K562 (cell line): ENCODE data around the gene CCT5. TPM values are rescaled to one million over a fixed set of nuclear protein-coding genes. Genes with fewer than 3 reads are reported as not detected.

ENCODE experiments used
- CEBPG ChIP-seq, 3 experiments: fragments of 200-800 bp in 1 of 3; sonication (Bioruptor generic) in 1 of 3; sonication (generic) in 1 of 3; formaldehyde crosslinking in 1 of 3; IDR thresholded peaks in 2 of 3; conservative IDR thresholded peaks in 1 of 3; 2 replicates each; pipeline versions ENCODE4 v1.6.1 to v1.8.0; 2016 to 2022; ENCODE audit warnings: missing compliant biosample characterization in 2 of 3, missing genetic modification characterization in 2 of 3, mild to moderate bottlenecking in 1 of 3, missing genetic modification reagents in 1 of 3
- CREBBP ChIP-seq: IDR thresholded peaks from one replicate; pipeline ENCODE4 v1.6.1; 2012; ENCODE audit warnings: low read depth, mild to moderate bottlenecking, control low read depth, inconsistent platforms, low read length
- EP300 ChIP-seq: IDR thresholded peaks from 2 replicates; pipeline ENCODE4 v1.6.1; 2012; ENCODE audit warnings: low read length, improper control_type of control experiment
- NR2C1 ChIP-seq, 2 experiments: fragments of 450-650 bp; IDR thresholded peaks; 2 replicates each; pipeline ENCODE4 v1.6.1; 2017; ENCODE audit warnings: mild to moderate bottlenecking in 2 of 2, antibody characterized with exemption in 1 of 2, inconsistent platforms in 1 of 2, missing compliant biosample characterization in 1 of 2, missing genetic modification characterization in 1 of 2
- U2AF1 ChIP-seq: fragments of 200-400 bp; formaldehyde crosslinking; optimal IDR thresholded peaks from 2 replicates; pipeline ENCODE3; 2017; ENCODE audit warnings: mild to moderate bottlenecking, low read depth, low read length, moderate library complexity
- XRCC5 ChIP-seq: fragments of 200-400 bp; formaldehyde crosslinking; IDR thresholded peaks from 2 replicates; pipeline ENCODE4 v1.6.1; 2017; ENCODE audit warnings: low read depth, mild to moderate bottlenecking, low read length
- ZBTB7A ChIP-seq: IDR thresholded peaks from 2 replicates; pipeline ENCODE4 v1.6.1; 2011; ENCODE audit warnings: low read depth, mild to moderate bottlenecking, low read length, moderate library complexity, borderline replicate concordance; ENCODE audit not compliant: control insufficient read depth
- polyA plus RNA-seq, 8 experiments: library from polyadenylated mRNA; depleted of rRNA in 4 of 8; stranded (reverse) in 5 of 8; unstranded in 3 of 8; fragments of >200 nt; fragmentation: Nextera tagmentation in 2 of 8; fragmentation: Illumina TruSeq in 1 of 8; extraction: Ambion mirVana in 2 of 8; extraction: Trizol in 1 of 8; gene quantifications; 2 replicates each; pipeline versions ENCODE4 v1.2.1 to v1.2.3, GENCODE V29; 2011 to 2014; ENCODE audit warnings: inconsistent platforms in 1 of 8, missing spikeins in 1 of 8
- total RNA-seq, 7 experiments: library from RNA; depleted of rRNA in 6 of 7; stranded (reverse); fragments of >200 nt in 6 of 7; fragmentation: Illumina TruSeq in 2 of 7; extraction: Trizol in 2 of 7; gene quantifications; 2 replicates each; pipeline versions ENCODE4 v1.2.1 to v1.2.3, GENCODE V29; 2011 to 2021; ENCODE audit warnings: low replicate concordance in 1 of 7
- TF ChIP-seq, protein P1 (sequence below): fragments of 150-350 bp; IDR thresholded peaks from 2 replicates; pipeline ENCODE4 v1.6.1; 2014; ENCODE audit warnings: low read depth, mild to moderate bottlenecking, low read length, borderline replicate concordance
- TF ChIP-seq, protein P2 (sequence below): sonication (generic); formaldehyde crosslinking; IDR thresholded peaks from 2 replicates; pipeline ENCODE4 v1.9.0; 2022; ENCODE audit warnings: mild to moderate bottlenecking, missing genetic modification reagents
- TF ChIP-seq, protein P3 (sequence below): fragments of 250-450 bp; sonication (Bioruptor Pico); IDR thresholded peaks from 2 replicates; pipeline ENCODE4 v1.8.0; 2021; ENCODE audit warnings: moderate library complexity, mild to moderate bottlenecking, inconsistent platforms
- TF ChIP-seq, protein P4 (sequence below): fragments of 250-450 bp; sonication (Bioruptor Pico); IDR thresholded peaks from 2 replicates; pipeline ENCODE4 v1.5.0; 2021; ENCODE audit warnings: mild to moderate bottlenecking, moderate library complexity

Gene CCT5
- total and polyA plus RNA-seq, 9 of the 15 experiments (the other 6 are each of a cell fraction or from before 2014, with no cell fraction given) = 782 to 1,606 (median 1,153) TPM

DNA sequence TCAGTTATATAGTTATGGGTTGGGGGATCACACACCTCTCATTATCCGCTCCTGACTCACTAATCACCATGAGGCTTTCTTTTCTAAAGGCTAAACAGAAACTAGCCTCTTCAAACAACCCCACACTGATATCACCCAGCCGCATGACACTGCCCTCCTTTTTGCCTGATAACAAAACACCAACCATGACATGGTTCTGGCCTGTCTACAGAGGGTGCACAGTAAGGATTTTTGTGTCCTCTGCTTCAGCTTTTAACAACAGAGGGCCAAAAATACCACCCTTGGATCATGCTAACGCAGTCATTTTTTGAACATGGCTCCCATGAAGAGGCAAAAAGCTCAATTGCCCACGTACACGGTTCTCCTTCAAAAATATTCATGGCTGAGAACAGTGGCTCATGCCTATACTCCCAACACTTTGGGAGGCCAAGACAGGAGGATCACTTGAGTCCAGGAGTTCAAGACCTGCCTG lies 53.7 kb downstream of the CCT5 start (continued):
- TF ChIP-seq, protein P1, sequence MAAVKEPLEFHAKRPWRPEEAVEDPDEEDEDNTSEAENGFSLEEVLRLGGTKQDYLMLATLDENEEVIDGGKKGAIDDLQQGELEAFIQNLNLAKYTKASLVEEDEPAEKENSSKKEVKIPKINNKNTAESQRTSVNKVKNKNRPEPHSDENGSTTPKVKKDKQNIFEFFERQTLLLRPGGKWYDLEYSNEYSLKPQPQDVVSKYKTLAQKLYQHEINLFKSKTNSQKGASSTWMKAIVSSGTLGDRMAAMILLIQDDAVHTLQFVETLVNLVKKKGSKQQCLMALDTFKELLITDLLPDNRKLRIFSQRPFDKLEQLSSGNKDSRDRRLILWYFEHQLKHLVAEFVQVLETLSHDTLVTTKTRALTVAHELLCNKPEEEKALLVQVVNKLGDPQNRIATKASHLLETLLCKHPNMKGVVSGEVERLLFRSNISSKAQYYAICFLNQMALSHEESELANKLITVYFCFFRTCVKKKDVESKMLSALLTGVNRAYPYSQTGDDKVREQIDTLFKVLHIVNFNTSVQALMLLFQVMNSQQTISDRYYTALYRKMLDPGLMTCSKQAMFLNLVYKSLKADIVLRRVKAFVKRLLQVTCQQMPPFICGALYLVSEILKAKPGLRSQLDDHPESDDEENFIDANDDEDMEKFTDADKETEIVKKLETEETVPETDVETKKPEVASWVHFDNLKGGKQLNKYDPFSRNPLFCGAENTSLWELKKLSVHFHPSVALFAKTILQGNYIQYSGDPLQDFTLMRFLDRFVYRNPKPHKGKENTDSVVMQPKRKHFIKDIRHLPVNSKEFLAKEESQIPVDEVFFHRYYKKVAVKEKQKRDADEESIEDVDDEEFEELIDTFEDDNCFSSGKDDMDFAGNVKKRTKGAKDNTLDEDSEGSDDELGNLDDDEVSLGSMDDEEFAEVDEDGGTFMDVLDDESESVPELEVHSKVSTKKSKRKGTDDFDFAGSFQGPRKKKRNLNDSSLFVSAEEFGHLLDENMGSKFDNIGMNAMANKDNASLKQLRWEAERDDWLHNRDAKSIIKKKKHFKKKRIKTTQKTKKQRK = no peak
- TF ChIP-seq, protein P2, sequence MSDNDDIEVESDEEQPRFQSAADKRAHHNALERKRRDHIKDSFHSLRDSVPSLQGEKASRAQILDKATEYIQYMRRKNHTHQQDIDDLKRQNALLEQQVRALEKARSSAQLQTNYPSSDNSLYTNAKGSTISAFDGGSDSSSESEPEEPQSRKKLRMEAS (CRISPR knock-in tag) = peak; percentile 72
- TF ChIP-seq XRCC5 (no peak), EP300 (peak; percentile 85), U2AF1 (no peak), CREBBP (no peak), NR2C1 (IDR thresholded peaks at IDR 0.05) (no peak; the same call in 1 of the 2 replicates), NR2C1 (tag; IDR thresholded peaks at IDR 0.05) (peak; percentile 85), ZBTB7A (no peak), CEBPG (CRISPR knock-in tag; IDR thresholded peaks at IDR 0.05) (no peak), CEBPG (tag; conservative IDR thresholded peaks at IDR 0.05 in 1 of 2, IDR thresholded peaks at IDR 0.05 in 1 of 2) (no peak)
- TF ChIP-seq, protein P3, sequence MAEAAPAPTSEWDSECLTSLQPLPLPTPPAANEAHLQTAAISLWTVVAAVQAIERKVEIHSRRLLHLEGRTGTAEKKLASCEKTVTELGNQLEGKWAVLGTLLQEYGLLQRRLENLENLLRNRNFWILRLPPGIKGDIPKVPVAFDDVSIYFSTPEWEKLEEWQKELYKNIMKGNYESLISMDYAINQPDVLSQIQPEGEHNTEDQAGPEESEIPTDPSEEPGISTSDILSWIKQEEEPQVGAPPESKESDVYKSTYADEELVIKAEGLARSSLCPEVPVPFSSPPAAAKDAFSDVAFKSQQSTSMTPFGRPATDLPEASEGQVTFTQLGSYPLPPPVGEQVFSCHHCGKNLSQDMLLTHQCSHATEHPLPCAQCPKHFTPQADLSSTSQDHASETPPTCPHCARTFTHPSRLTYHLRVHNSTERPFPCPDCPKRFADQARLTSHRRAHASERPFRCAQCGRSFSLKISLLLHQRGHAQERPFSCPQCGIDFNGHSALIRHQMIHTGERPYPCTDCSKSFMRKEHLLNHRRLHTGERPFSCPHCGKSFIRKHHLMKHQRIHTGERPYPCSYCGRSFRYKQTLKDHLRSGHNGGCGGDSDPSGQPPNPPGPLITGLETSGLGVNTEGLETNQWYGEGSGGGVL = no peak
- TF ChIP-seq, protein P4, sequence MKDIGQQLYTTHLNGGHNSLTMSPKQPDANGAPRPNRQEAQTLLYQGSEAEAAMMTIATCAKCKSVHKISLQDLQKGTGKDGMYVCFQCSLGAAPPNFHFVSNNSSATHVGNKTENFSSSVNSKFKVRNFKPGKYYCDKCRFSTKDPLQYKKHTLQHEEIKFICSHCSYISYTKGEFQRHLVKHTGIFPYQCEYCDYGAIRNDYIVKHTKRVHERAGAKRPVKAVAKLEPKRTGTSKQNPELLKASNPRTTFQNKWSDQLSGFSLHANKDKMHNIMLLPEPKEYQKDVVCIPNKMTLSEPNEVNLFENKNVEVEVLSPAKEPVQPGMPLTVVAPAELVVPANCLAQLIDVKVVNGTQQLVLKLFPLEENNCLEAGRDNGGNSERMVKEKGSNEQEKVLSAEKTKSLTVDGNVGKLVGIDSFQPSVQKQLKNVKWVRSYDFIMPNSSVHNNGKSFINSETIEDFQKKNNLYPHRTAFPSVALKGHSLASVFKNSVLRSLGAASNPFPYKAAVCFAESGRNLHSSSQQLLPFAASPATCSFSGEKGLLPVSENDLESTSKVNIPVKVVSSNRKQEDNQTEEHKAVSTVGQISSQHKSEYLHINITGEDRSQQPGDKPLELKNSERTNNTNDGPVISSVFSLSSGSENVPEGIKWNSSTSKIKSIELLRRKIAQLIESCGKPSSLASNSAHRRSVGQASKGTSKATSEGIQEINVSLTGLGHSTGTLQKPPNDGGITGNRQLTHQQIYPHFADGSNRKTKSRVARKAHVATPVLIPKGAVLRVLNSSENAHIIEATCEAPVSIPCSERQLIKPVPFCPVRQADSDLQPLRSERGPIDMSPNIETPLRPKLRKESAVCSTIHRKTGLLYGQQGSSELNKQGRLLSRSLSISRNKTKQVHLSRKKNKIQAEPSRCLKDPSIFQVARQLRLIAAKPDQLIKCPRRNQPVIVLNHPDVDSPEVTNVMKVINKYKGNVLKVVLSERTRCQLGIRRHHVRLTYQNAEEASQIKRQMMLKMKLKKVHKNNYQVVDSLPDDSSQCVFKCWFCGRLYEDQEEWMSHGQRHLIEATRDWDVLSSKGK (CRISPR knock-in tag) = no peak
